Naive thymus-derived CD4-positive, alpha-beta T cell (primary cell): Measurements from ENCODE around the gene UFM1. TPM values are rescaled to one million over a fixed set of nuclear protein-coding genes. Genes with fewer than 3 reads are reported as not detected.
"Not testable (repeated sequence)": the region's sequence is repeated elsewhere in the genome, so short reads cannot be mapped to it uniquely, and the experiment has no call there.

Source experiments
- ATAC-seq: fragments of 150-1000 bp; cut with Tn5 transposase; 2 replicates; pipeline ENCODE4 v1.10.0; 2021; ENCODE audit warnings: mild to moderate bottlenecking, moderate library complexity
- CTCF ChIA-PET: fragments of 350-600 bp; sonication (Branson Sonifier 250); formaldehyde crosslinking; loops from one replicate; lab custom pipeline; 2021; ENCODE audit warnings: antibody characterized with exemption; lab: Charles Lee
- POLR2A ChIA-PET: fragments of 350-600 bp; sonication (Branson Sonifier 250); formaldehyde crosslinking; loops from one replicate; lab custom pipeline; 2021; ENCODE audit warnings: antibody characterized with exemption, inconsistent platforms; lab: Charles Lee
- DNase-seq, 9 donors: peaks; one replicate each; pipeline versions ENCODE4 v3.0.0 to v3.0.0-alpha.2; 2020 to 2022; ENCODE audit warnings: mixed read lengths in 1 of 9
- H3K27ac ChIP-seq: one replicate; pipeline ENCODE4 v1.7.0; 2013; ENCODE audit warnings: mild to moderate bottlenecking, low read depth, low read length, moderate library complexity
- H3K27me3 ChIP-seq, 2 donors: one replicate each; pipeline ENCODE4 v1.7.0; 2013; ENCODE audit warnings: low read length in 2 of 2, mild to moderate bottlenecking in 2 of 2, moderate library complexity in 2 of 2; ENCODE audit not compliant: control insufficient read depth in 2 of 2, insufficient read depth in 2 of 2
- H3K36me3 ChIP-seq, 3 experiments: 1 replicate in 2 of 3; 2 replicates in 1 of 3; pipeline ENCODE4 v1.7.0; 2013; ENCODE audit warnings: low read length in 3 of 3, mild to moderate bottlenecking in 3 of 3, moderate library complexity in 1 of 3; ENCODE audit not compliant: insufficient read depth in 3 of 3, control insufficient read depth in 2 of 3
- H3K4me1 ChIP-seq, 2 donors: one replicate each; pipeline ENCODE4 v1.7.0; 2013; ENCODE audit warnings: low read length in 2 of 2, mild to moderate bottlenecking in 2 of 2, moderate library complexity in 1 of 2; ENCODE audit not compliant: control insufficient read depth in 2 of 2, insufficient read depth in 2 of 2
- H3K4me3 ChIP-seq: 2 replicates; pipeline ENCODE4 v1.7.0; 2013; ENCODE audit warnings: mild to moderate bottlenecking, low read length
- H3K9me3 ChIP-seq, 3 experiments: 1 replicate in 2 of 3; 2 replicates in 1 of 3; pipeline ENCODE4 v1.7.0; 2013; ENCODE audit warnings: low read length in 3 of 3; ENCODE audit not compliant: control insufficient read depth in 2 of 3
- H3K27ac Mint-ChIP-seq, 9 donors: one replicate each; pipeline ENCODE4 v1.8.0; 2020 to 2022; ENCODE audit warnings: mixed read lengths in 9 of 9, mild to moderate bottlenecking in 8 of 9, moderate library complexity in 5 of 9, inconsistent platforms in 2 of 9
- H3K27me3 Mint-ChIP-seq, 5 donors: one replicate each; pipeline ENCODE4 v1.8.0; 2021 to 2022; ENCODE audit warnings: mixed read lengths in 5 of 5, mild to moderate bottlenecking in 1 of 5
- H3K36me3 Mint-ChIP-seq, 5 donors: one replicate each; pipeline ENCODE4 v1.8.0; 2020 to 2022; ENCODE audit warnings: mixed read lengths in 5 of 5, mild to moderate bottlenecking in 3 of 5, inconsistent platforms in 1 of 5
- H3K4me1 Mint-ChIP-seq, 7 donors: one replicate each; pipeline ENCODE4 v1.8.0; 2020 to 2022; ENCODE audit warnings: mixed read lengths in 7 of 7, mild to moderate bottlenecking in 3 of 7, inconsistent platforms in 1 of 7
- H3K4me3 Mint-ChIP-seq, 10 donors: one replicate each; pipeline ENCODE4 v1.8.0; 2020 to 2022; ENCODE audit warnings: mild to moderate bottlenecking in 10 of 10, mixed read lengths in 10 of 10, moderate library complexity in 6 of 10, inconsistent platforms in 2 of 10
- H3K9me3 Mint-ChIP-seq, 11 donors: one replicate each; pipeline ENCODE4 v1.8.0; 2020 to 2022; ENCODE audit warnings: mixed read lengths in 11 of 11, mild to moderate bottlenecking in 4 of 11, inconsistent platforms in 1 of 11, moderate library complexity in 1 of 11
- intact Hi-C, 2 donors: fragments of 100-400 bp; cut with micrococcal nuclease; formaldehyde crosslinking; loops; one replicate each; pipeline ENCODE4 v1.15.1; 2023
- polyA plus RNA-seq, 2 donors: library from polyadenylated mRNA; unstranded; fragments of 300-500 nt; fragmentation: Illumina TruSeq; gene quantifications; one replicate each; pipeline ENCODE4 v1.2.3, GENCODE V29; 2021
- total RNA-seq, 6 experiments: library from RNA in 5 of 6; stranded (reverse) in 5 of 6; gene quantifications; 1 replicate in 5 of 6; 2 replicates in 1 of 6; pipeline ENCODE4 v1.2.3 and lab custom pipeline; 2021 to 2026

The UFM1 gene
- total and polyA plus RNA-seq, 7 experiments from 2014 or later = 43.6 to 75.5 (median 64.2) TPM

- POLR2A ChIA-PET, H3K27ac Mint-ChIP-seq, H3K4me1 ChIP-seq, H3K36me3 Mint-ChIP-seq, H3K4me3 Mint-ChIP-seq, H3K4me1 Mint-ChIP-seq, H3K36me3 ChIP-seq, DNase-seq, H3K27me3 ChIP-seq, intact Hi-C loops, ATAC-seq, CTCF ChIA-PET, H3K27ac ChIP-seq, H3K4me3 ChIP-seq, H3K9me3 ChIP-seq: not testable (repeated sequence)
- Mint-ChIP-seq H3K9me3 (peaks cover 0 to 17% (median 2%) of the 10 kb centered on the region in 11 donors), H3K27me3 (peaks cover 9 to 35% (median 27%) of the 10 kb centered on the region in 5 donors)
Measured at GRCh38 chr13:38370096-38370495, 20.4 kb downstream of the UFM1 start.

- Histone ChIP-seq H3K27me3 (no peaks in the 10 kb centered on the region), H3K4me3 (no peak overlapping the region), H3K4me1 (no peaks in the 10 kb centered on the region), H3K9me3 (no peaks in the 10 kb centered on the region), H3K36me3 (no peaks in the 10 kb centered on the region), H3K27ac (no peak overlapping the region)
- CTCF ChIA-PET = no interaction called here
- DNase-seq (no peak), ATAC-seq (no peak)
- no peaks in the 10 kb centered on the region for H3K4me1 Mint-ChIP-seq
- H3K27ac Mint-ChIP-seq = no peak overlapping the region
- H3K27me3 Mint-ChIP-seq = peaks cover 9 to 43% (median 34%) of the 10 kb centered on the region in 5 donors
- intact Hi-C loops = no loop called here
- POLR2A ChIA-PET = no interaction called here
- H3K9me3 Mint-ChIP-seq = peaks cover 0 to 17% (median 4%) of the 10 kb centered on the region in 11 donors
- peaks cover 0 to 6% (median 0%) of the 10 kb centered on the region in 5 donors for H3K36me3 Mint-ChIP-seq
- no peak overlapping the region for H3K4me3 Mint-ChIP-seq
Measured at GRCh38 chr13:38372820-38373383, 23.3 kb downstream of the UFM1 start.

GRCh38 chr13:38376546-38376945 is 26.9 kb downstream of the UFM1 start:
- Histone ChIP-seq H3K4me1 (no peaks in the 10 kb centered on the region), H3K9me3 (no peaks in the 10 kb centered on the region), H3K36me3 (no peaks in the 10 kb centered on the region), H3K27ac (no peak overlapping the region), H3K27me3 (no peaks in the 10 kb centered on the region), H3K4me3 (no peak overlapping the region)
- intact Hi-C loops = no loop called here
- ChIA-PET CTCF (no interaction called here), POLR2A (no interaction called here)
- DNase-seq = no peak
- Mint-ChIP-seq H3K4me1 (no peaks in the 10 kb centered on the region), H3K4me3 (no peak overlapping the region), H3K36me3 (peaks cover 0 to 6% (median 0%) of the 10 kb centered on the region in 5 donors), H3K27ac (no peak overlapping the region), H3K27me3 (peaks cover 4 to 52% (median 27%) of the 10 kb centered on the region in 5 donors), H3K9me3 (peaks cover 0 to 13% (median 4%) of the 10 kb centered on the region in 11 donors)
- ATAC-seq = no peak

- no peak for ATAC-seq
- no peak overlapping the region for H3K4me3 Mint-ChIP-seq
- H3K36me3 ChIP-seq = no peaks in the 10 kb centered on the region
- intact Hi-C loops = no loop called here
- no peaks in the 10 kb centered on the region for H3K9me3 ChIP-seq
- H3K36me3 Mint-ChIP-seq = no peaks in the 10 kb centered on the region
- DNase-seq = no peak
- H3K4me3 ChIP-seq = no peak overlapping the region
- H3K9me3 Mint-ChIP-seq = peaks cover 0 to 3% (median 0%) of the 10 kb centered on the region in 11 donors
- H3K4me1 ChIP-seq = no peaks in the 10 kb centered on the region
- no peaks in the 10 kb centered on the region for H3K27me3 ChIP-seq
- peaks cover 2 to 32% (median 10%) of the 10 kb centered on the region in 5 donors for H3K27me3 Mint-ChIP-seq
- POLR2A ChIA-PET = no interaction called here
- no peak overlapping the region for H3K27ac Mint-ChIP-seq
- H3K4me1 Mint-ChIP-seq = no peaks in the 10 kb centered on the region
- no peak overlapping the region for H3K27ac ChIP-seq
- CTCF ChIA-PET = interaction anchor here (0.6 kb wide), 1 partner anchor 1546 kb away, joined by 3 read pairs; no protein-coding TSS in a partner anchor
Measured at GRCh38 chr13:38381890-38382289, 32.2 kb downstream of the UFM1 start.

- ChIA-PET CTCF (no interaction called here), POLR2A (no interaction called here)
- no peaks in the 10 kb centered on the region for H3K4me1 Mint-ChIP-seq
- Histone ChIP-seq H3K27me3 (no peaks in the 10 kb centered on the region), H3K9me3 (no peaks in the 10 kb centered on the region), H3K4me3 (no peak overlapping the region), H3K27ac (no peak overlapping the region), H3K4me1 (no peaks in the 10 kb centered on the region), H3K36me3 (no peaks in the 10 kb centered on the region)
- peaks cover 2 to 28% (median 10%) of the 10 kb centered on the region in 5 donors for H3K27me3 Mint-ChIP-seq
- intact Hi-C loops = no loop called here
- H3K4me3 Mint-ChIP-seq = no peak overlapping the region
- ATAC-seq (no peak), DNase-seq (no peak)
- H3K9me3 Mint-ChIP-seq = peaks cover 0 to 3% (median 0%) of the 10 kb centered on the region in 11 donors
- no peak overlapping the region for H3K27ac Mint-ChIP-seq
- H3K36me3 Mint-ChIP-seq = no peaks in the 10 kb centered on the region
Measured at GRCh38 chr13:38382946-38383345, 33.3 kb downstream of the UFM1 start.

GRCh38 chr13:38384171-38384570 is 34.5 kb downstream of the UFM1 start:
- peaks cover 0 to 3% (median 0%) of the 10 kb centered on the region in 11 donors for H3K9me3 Mint-ChIP-seq
- no peak overlapping the region for H3K27ac Mint-ChIP-seq
- Histone ChIP-seq H3K9me3 (no peaks in the 10 kb centered on the region), H3K27ac (no peak overlapping the region), H3K36me3 (no peaks in the 10 kb centered on the region), H3K4me3 (no peak overlapping the region), H3K4me1 (no peaks in the 10 kb centered on the region), H3K27me3 (no peaks in the 10 kb centered on the region)
- ChIA-PET POLR2A (no interaction called here), CTCF (no interaction called here)
- H3K27me3 Mint-ChIP-seq = peaks cover 0 to 24% (median 11%) of the 10 kb centered on the region in 5 donors
- no peak for DNase-seq
- no peak overlapping the region for H3K4me3 Mint-ChIP-seq
- no peaks in the 10 kb centered on the region for H3K36me3 Mint-ChIP-seq
- intact Hi-C loops = no loop called here
- H3K4me1 Mint-ChIP-seq = no peaks in the 10 kb centered on the region
- no peak for ATAC-seq
